GM06990 (cell line): ENCODE measurements around the gene FBLN2.
A peak's percentile ranks its signal among the peaks of the same experiment; 100 is the strongest.

Experiments
- DNase-seq: peaks from one replicate; pipeline ENCODE4 v3.0.0-alpha.2; 2011; ENCODE audit not compliant: insufficient read length; ENCODE audit errors: extremely low read depth
- H3K27me3 ChIP-seq: replicated peaks from 2 replicates; pipeline ENCODE4 v1.6.0; 2011; ENCODE audit warnings: low read length; ENCODE audit not compliant: control insufficient read depth, insufficient read depth
- H3K36me3 ChIP-seq: 2 replicates; pipeline ENCODE4 v1.5.1; 2011; ENCODE audit warnings: low read length; ENCODE audit not compliant: control insufficient read depth, insufficient read depth
- H3K4me3 ChIP-seq: replicated peaks from 2 replicates; pipeline ENCODE4 v1.5.1; 2011; ENCODE audit warnings: low read depth, mild to moderate bottlenecking, control low read depth, low read length
- CTCF ChIP-seq: IDR thresholded peaks from 2 replicates; pipeline ENCODE4 v1.5.1; 2011; ENCODE audit warnings: low read length, control low read depth, mild to moderate bottlenecking, inconsistent platforms; ENCODE audit not compliant: insufficient read depth, poor library complexity, severe bottlenecking

The FBLN2 gene

GRCh38 chr3:13647298-13648059, 98.6 kb downstream of the FBLN2 start:
- no peak for DNase-seq

GRCh38 chr3:13648060-13649001, 99.4 kb downstream of the FBLN2 start:
- H3K4me3 ChIP-seq: no peak overlapping the region
- peaks cover 4% of the 10 kb centered on the region for H3K27me3 ChIP-seq
- no peaks in the 10 kb centered on the region for H3K36me3 ChIP-seq
- TF ChIP-seq CTCF: peak; percentile 98
- DNase-seq: peak; percentile 76

More at GRCh38 chr3:13647298-13648059, 98.6 kb downstream of the FBLN2 start:
- H3K4me3 ChIP-seq: no peak overlapping the region
- H3K27me3 ChIP-seq: peaks cover 4% of the 10 kb centered on the region
- no peaks in the 10 kb centered on the region for H3K36me3 ChIP-seq
- TF ChIP-seq CTCF: no peak

GRCh38 chr3:13650210-13651056, 101.5 kb downstream of the FBLN2 start:
- peak; percentile 76 for DNase-seq
- Histone ChIP-seq H3K4me3 (no peak overlapping the region), H3K36me3 (no peaks in the 10 kb centered on the region), H3K27me3 (peaks cover 4% of the 10 kb centered on the region)
- TF ChIP-seq CTCF: peak; percentile 99

- no peak for TF ChIP-seq CTCF
- DNase-seq: no peak
- Histone ChIP-seq H3K27me3 (peaks cover 4% of the 10 kb centered on the region), H3K36me3 (no peaks in the 10 kb centered on the region), H3K4me3 (no peak overlapping the region)
Observed at GRCh38 chr3:13651057-13651400, 102.1 kb downstream of the FBLN2 start.

GRCh38 chr3:13651775-13652428, 103.0 kb downstream of the FBLN2 start:
- no peak overlapping the region for H3K4me3 ChIP-seq
- H3K36me3 ChIP-seq: no peaks in the 10 kb centered on the region
- TF ChIP-seq CTCF: no peak
- no peak for DNase-seq
- H3K27me3 ChIP-seq: peaks cover 4% of the 10 kb centered on the region
